Measurements from ENCODE around the gene SND1.

DNA sequence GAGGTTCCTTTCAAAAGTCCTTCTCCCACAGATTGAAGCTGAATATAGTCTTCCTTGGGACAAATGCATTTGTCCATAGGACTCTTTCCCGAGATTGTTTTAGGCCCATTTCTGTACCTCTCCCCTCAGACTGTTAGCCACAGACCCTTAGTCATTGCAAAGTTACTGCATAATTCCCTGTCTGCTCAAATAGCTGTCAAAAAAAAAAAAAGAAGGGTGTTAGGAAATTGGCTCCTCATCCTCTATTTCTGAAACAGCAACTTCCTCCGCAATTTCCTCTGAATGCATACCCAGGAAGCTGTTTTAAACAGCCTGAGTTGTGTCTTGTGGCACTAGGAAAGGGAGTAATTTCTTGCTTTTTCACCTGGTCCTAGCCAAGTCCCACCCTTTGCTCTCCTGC, 373.8 kb downstream of the SND1 start:
- TF ChIP-seq, protein P1, sequence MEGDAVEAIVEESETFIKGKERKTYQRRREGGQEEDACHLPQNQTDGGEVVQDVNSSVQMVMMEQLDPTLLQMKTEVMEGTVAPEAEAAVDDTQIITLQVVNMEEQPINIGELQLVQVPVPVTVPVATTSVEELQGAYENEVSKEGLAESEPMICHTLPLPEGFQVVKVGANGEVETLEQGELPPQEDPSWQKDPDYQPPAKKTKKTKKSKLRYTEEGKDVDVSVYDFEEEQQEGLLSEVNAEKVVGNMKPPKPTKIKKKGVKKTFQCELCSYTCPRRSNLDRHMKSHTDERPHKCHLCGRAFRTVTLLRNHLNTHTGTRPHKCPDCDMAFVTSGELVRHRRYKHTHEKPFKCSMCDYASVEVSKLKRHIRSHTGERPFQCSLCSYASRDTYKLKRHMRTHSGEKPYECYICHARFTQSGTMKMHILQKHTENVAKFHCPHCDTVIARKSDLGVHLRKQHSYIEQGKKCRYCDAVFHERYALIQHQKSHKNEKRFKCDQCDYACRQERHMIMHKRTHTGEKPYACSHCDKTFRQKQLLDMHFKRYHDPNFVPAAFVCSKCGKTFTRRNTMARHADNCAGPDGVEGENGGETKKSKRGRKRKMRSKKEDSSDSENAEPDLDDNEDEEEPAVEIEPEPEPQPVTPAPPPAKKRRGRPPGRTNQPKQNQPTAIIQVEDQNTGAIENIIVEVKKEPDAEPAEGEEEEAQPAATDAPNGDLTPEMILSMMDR (IDR thresholded peaks at IDR 0.05): no peak
- no peak for TF ChIP-seq POLR2A (IDR thresholded peaks at IDR 0.05)
